Gastroesophageal sphincter (tissue), 3 donors: Measurements from ENCODE around the gene LCNL1.

Experiments
- CTCF ChIP-seq, 4 experiments: fragments of 200-600 bp in 2 of 4; fragments of 450-650 bp in 2 of 4; sonication (generic) in 1 of 4; IDR thresholded peaks; one replicate each; pipeline ENCODE4 v1.5.1; 2017 to 2019; ENCODE audit warnings: antibody characterized with exemption in 4 of 4, mild to moderate bottlenecking in 2 of 4, moderate library complexity in 2 of 4
- EP300 ChIP-seq: sonication (generic); formaldehyde crosslinking; IDR thresholded peaks from one replicate; pipeline ENCODE4 v1.6.1; 2017; ENCODE audit warnings: antibody characterized with exemption, mild to moderate bottlenecking
- POLR2A ChIP-seq, 2 donors: fragments of 450-650 bp; IDR thresholded peaks; one replicate each; pipeline ENCODE4 v1.6.1; 2017; ENCODE audit warnings: antibody characterized with exemption in 2 of 2, mild to moderate bottlenecking in 2 of 2, moderate library complexity in 1 of 2
- POLR2AphosphoS5 ChIP-seq: sonication (generic); formaldehyde crosslinking; IDR thresholded peaks from one replicate; pipeline ENCODE4 v1.6.1; 2017; ENCODE audit warnings: antibody characterized with exemption

- no peak for TF ChIP-seq POLR2A (IDR thresholded peaks at IDR 0.05)
- no peak for TF ChIP-seq CTCF (IDR thresholded peaks at IDR 0.05)
- no peak for TF ChIP-seq EP300
- no peak for TF ChIP-seq POLR2AphosphoS5
Measured at GRCh38 chr9:136939431-136939995, 43.3 kb upstream of the LCNL1 start.
